ENCODE data around the gene MID1.

- TF ChIP-seq CTCF (IDR thresholded peaks at IDR 0.05; ENCODE audit: insufficient read depth, low read length, poor library complexity, severe bottlenecking) (no peak), EZH2phosphoT487 (conservative IDR thresholded peaks at IDR 0.05; ENCODE audit: low read length) (no peak)
Observed at GRCh38 chrX:10480861-10481260, 139.5 kb downstream of the MID1 start.

Data from SU-DHL-6 (cell line).